ENCODE results near the gene KRTCAP3. TPM values are rescaled to one million over a fixed set of nuclear protein-coding genes. Genes with fewer than 3 reads are reported as not detected.

The KRTCAP3 gene, protein sequence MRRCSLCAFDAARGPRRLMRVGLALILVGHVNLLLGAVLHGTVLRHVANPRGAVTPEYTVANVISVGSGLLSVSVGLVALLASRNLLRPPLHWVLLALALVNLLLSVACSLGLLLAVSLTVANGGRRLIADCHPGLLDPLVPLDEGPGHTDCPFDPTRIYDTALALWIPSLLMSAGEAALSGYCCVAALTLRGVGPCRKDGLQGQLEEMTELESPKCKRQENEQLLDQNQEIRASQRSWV
- total RNA-seq (2022; extraction: Qiagen RNA extraction), result 0.22 to 0.70 TPM (median 0.42 TPM) in 4 of 5 replicates, not detected in the other

DNA sequence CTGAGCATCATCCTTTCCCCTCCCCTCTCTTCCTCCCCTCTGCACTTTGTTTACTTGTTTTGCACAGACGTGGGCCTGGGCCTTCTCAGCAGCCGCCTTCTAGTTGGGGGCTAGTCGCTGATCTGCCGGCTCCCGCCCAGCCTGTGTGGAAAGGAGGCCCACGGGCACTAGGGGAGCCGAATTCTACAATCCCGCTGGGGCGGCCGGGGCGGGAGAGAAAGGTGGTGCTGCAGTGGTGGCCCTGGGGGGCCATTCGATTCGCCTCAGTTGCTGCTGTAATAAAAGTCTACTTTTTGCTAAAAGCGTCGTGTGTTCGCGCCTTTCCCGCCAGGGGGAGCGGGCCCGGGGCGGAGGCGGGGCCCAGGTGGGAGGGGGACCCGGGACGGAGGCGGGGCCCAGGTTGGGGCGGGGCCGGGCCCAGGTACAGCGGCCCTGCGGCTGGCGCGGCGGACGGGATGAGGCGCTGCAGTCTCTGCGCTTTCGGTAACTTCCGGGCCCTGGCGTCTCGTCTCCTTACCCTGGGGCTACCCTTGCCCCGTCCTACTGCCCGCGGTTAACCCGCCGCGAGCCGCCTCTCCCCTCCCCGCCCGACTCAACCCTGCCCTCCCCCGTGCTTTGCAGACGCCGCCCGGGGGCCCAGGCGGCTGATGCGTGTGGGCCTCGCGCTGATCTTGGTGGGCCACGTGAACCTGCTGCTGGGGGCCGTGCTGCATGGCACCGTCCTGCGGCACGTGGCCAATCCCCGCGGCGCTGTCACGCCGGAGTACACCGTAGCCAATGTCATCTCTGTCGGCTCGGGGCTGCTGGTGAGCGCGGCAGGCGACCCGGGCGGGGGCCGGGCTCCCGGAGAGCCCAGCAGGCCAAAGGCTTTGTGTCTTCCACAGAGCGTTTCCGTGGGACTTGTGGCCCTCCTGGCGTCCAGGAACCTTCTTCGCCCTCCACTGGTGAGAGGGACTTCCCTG, at the start of gene KRTCAP3:
KRTCAP3 (plus strand) TSS at position 424 of the 962 bp plus-strand sequence; CDS start at position 456, 32 bp downstream.

DNA sequence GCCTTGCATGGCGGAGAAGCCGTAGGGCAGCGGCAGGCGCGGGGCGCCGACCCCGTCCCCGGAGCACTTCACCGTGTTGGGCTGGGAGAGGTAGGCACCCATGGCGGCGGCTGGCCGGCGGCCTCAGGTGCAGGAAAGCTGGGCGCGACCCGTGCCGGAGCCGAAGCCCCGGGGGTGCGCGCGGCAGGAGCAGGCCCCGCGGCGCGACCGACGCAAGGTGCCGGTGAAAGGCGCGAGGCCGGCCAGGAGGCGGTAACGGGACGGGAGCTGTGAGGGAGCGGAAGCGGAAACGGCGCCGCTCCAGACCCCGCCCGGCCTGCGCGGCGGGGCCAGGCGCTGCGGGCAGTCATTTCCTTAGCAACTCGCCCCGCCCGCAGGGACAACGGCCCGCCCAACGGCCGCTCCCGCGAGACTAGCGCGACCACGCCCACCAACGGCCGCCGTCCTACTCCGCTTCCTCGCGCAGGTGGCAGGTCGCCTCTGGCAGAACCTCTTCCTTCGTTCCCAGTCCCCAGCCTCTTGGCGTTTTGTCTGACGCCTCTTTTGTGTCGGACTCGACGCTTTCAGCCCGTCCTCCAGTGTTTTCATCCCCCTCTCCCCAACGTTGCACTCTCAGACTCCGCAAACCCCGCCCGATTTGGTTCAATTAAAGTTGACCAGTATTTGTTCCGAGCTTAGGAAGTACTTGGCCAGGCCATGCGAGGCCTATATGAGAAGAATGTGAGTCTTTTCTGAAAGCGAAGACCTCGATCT, 32.7 kb upstream of the KRTCAP3 start, which contains the start of gene PPM1G:
PPM1G (minus strand) TSS at position 271 of the 753 bp plus-strand sequence; CDS start at position 102, 169 bp downstream.

DNA sequence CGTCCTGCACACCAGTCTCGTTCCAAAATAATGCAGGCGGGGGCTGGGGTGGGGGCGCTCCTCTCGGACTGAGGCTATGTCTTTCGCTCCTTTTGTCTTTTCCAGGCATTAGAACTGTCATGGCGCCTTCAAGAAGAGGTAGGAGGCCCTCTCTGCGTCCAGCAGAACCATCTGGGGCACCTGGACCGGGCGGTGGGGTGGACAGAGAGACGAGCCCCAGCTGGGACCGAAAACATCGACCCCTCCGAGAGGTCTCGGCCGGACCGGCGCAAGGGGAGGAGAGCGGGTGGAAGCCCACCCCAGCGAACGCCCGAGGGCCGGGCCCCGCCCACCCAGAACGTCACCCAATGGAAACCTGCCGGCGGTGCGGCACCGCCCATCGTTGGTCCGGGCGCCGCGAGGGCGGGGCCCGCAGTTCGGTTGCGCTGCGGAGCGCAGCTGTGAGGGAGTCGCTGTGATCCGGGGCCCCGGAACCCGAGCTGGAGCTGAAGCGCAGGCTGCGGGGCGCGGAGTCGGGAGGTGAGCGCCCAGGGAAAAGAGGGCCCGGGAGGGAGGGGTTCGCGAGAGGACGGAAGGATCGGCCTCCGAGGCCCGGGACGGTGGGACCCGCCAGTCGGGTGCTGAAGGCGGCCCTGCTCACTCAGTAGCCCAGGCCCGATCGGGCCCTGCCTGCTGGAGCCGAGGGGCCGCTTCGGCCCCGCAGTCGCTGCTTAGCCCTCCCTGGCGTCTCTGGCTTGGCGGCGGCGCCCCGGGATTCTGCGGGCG, 13.8 kb upstream of the KRTCAP3 start, which contains the start of gene NRBP1:
NRBP1 (plus strand) TSS at position 419 of the 765 bp plus-strand sequence. CDS start 4,643 bp downstream, outside the sequence.

GRCh38 chr2:27489498-27490397, 47.6 kb downstream of the KRTCAP3 start, which contains the start of gene IFT172:
TSS of gene IFT172 (minus strand) at chr2:27489743. CDS start at chr2:27489653, 90 bp downstream.

Other genes with a start within 250 kb of the KRTCAP3 start
- 206 to 230 TPM (median 222 TPM) in 5 replicates for gene ATRAID, start 230.3 kb upstream of the KRTCAP3 start, total RNA-seq (2022; extraction: Qiagen RNA extraction)
- gene SLC5A6, start 230.1 kb upstream of the KRTCAP3 start, total RNA-seq (2022; extraction: Qiagen RNA extraction), result 61.6 to 71.0 TPM (median 63.7 TPM) in 5 replicates
- 51.1 to 65.2 TPM (median 61.1 TPM) in 5 replicates for gene CAD, start 225.0 kb upstream of the KRTCAP3 start, total RNA-seq (2022; extraction: Qiagen RNA extraction)
- gene SLC30A3, start 179.3 kb upstream of the KRTCAP3 start, total RNA-seq (2022; extraction: Qiagen RNA extraction), result 2.1 to 4.0 TPM (median 3.3 TPM) in 5 replicates
- gene DNAJC5G, start 166.9 kb upstream of the KRTCAP3 start, total RNA-seq (2022; extraction: Qiagen RNA extraction), result not detected in 5 replicates
- gene TRIM54, start 160.0 kb upstream of the KRTCAP3 start, total RNA-seq (2022; extraction: Qiagen RNA extraction), result 0.70 to 1.3 TPM (median 0.91 TPM) in 5 replicates
- 0.30 to 2.8 TPM (median 1.4 TPM) in 5 replicates for gene UCN, start 133.9 kb upstream of the KRTCAP3 start, total RNA-seq (2022; extraction: Qiagen RNA extraction)
- gene MPV17, start 119.3 kb upstream of the KRTCAP3 start, total RNA-seq (2022; extraction: Qiagen RNA extraction), result 76.5 to 95.8 TPM (median 85.5 TPM) in 5 replicates
- 55.1 to 62.9 TPM (median 59.6 TPM) in 5 replicates for gene GTF3C2, start 85.6 kb upstream of the KRTCAP3 start, total RNA-seq (2022; extraction: Qiagen RNA extraction)
- gene EIF2B4, start 72.0 kb upstream of the KRTCAP3 start, total RNA-seq (2022; extraction: Qiagen RNA extraction), result 53.2 to 61.0 TPM (median 54.0 TPM) in 5 replicates
- 134 to 145 TPM (median 142 TPM) in 5 replicates for gene SNX17, start 71.8 kb upstream of the KRTCAP3 start, total RNA-seq (2022; extraction: Qiagen RNA extraction)
- 9.7 to 14.7 TPM (median 13.5 TPM) in 5 replicates for gene ZNF513, start 61.6 kb upstream of the KRTCAP3 start, total RNA-seq (2022; extraction: Qiagen RNA extraction)
- 153 to 166 TPM (median 156 TPM) in 5 replicates for gene PPM1G, start 32.8 kb upstream of the KRTCAP3 start, total RNA-seq (2022; extraction: Qiagen RNA extraction)
- gene NRBP1, start 13.8 kb upstream of the KRTCAP3 start, total RNA-seq (2022; extraction: Qiagen RNA extraction), result 123 to 138 TPM (median 130 TPM) in 5 replicates
- gene IFT172, start 47.4 kb downstream of the KRTCAP3 start, total RNA-seq (2022; extraction: Qiagen RNA extraction), result 6.6 to 9.6 TPM (median 7.2 TPM) in 5 replicates
- 3.5 to 5.3 TPM (median 3.8 TPM) in 5 replicates for gene FNDC4, start 52.8 kb downstream of the KRTCAP3 start, total RNA-seq (2022; extraction: Qiagen RNA extraction)
- 0.12 to 0.36 TPM (median 0.32 TPM) in 3 of 5 replicates, not detected in the others for gene GCKR, start 54.5 kb downstream of the KRTCAP3 start, total RNA-seq (2022; extraction: Qiagen RNA extraction)
- 14.5 to 18.6 TPM (median 16.5 TPM) in 5 replicates for gene ZNF512, start 140.7 kb downstream of the KRTCAP3 start, total RNA-seq (2022; extraction: Qiagen RNA extraction)
- 3.4 to 4.3 TPM (median 3.8 TPM) in 5 replicates for gene CCDC121, start 186.6 kb downstream of the KRTCAP3 start, total RNA-seq (2022; extraction: Qiagen RNA extraction)
- 56.4 to 64.7 TPM (median 57.2 TPM) in 5 replicates for gene GPN1, start 186.7 kb downstream of the KRTCAP3 start, total RNA-seq (2022; extraction: Qiagen RNA extraction)
- gene SUPT7L, start 221.2 kb downstream of the KRTCAP3 start, total RNA-seq (2022; extraction: Qiagen RNA extraction), result 27.1 to 32.9 TPM (median 31.2 TPM) in 5 replicates
- gene SLC4A1AP, start 221.5 kb downstream of the KRTCAP3 start, total RNA-seq (2022; extraction: Qiagen RNA extraction), result 27.0 to 35.2 TPM (median 29.7 TPM) in 5 replicates

All from A549 treated with Mapracorat at 1 μM for 4 hours (cell line).